Measurements from ENCODE around the gene ARHGEF17. TPM values are rescaled to one million over a fixed set of nuclear protein-coding genes. Genes with fewer than 3 reads are reported as not detected.

The ARHGEF17 gene
- total RNA-seq, 1 donor from 2014 or later = 56.5 TPM

DNA sequence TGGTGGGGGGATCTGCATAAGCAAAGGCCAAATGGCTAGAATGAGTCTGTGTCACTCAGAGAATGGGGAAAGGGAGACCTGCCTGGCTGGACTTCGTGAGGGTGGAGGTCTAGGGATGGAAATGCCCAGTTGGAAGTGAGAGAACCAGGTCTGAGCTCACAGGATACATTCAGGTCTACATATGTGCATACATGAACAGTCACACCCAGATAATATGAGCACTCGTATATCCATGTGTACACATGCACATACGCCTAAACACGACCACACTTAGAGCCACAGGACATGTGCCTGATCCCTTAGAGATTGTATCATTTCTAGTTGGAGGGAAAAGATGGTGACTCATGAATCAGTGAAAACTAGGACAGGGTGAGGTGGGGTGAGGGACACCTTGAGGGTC is 47.0 kb downstream of the ARHGEF17 start:
- ATAC-seq = no peak
- DNase-seq = no peak
- intact Hi-C loops (cut with DNase I) = no loop called here
- TF ChIP-seq, protein P1, sequence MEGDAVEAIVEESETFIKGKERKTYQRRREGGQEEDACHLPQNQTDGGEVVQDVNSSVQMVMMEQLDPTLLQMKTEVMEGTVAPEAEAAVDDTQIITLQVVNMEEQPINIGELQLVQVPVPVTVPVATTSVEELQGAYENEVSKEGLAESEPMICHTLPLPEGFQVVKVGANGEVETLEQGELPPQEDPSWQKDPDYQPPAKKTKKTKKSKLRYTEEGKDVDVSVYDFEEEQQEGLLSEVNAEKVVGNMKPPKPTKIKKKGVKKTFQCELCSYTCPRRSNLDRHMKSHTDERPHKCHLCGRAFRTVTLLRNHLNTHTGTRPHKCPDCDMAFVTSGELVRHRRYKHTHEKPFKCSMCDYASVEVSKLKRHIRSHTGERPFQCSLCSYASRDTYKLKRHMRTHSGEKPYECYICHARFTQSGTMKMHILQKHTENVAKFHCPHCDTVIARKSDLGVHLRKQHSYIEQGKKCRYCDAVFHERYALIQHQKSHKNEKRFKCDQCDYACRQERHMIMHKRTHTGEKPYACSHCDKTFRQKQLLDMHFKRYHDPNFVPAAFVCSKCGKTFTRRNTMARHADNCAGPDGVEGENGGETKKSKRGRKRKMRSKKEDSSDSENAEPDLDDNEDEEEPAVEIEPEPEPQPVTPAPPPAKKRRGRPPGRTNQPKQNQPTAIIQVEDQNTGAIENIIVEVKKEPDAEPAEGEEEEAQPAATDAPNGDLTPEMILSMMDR (IDR thresholded peaks at IDR 0.05) = no peak
- Histone ChIP-seq H3K27ac (no peak overlapping the region), H3K36me3 (peaks cover 71% of the 10 kb centered on the region), H3K9me3 (no peaks in the 10 kb centered on the region), H3K4me1 (peaks cover 13% of the 10 kb centered on the region), H3K4me3 (no peak overlapping the region), H3K27me3 (ENCODE audit: low read depth) (no peaks in the 10 kb centered on the region)

DNA sequence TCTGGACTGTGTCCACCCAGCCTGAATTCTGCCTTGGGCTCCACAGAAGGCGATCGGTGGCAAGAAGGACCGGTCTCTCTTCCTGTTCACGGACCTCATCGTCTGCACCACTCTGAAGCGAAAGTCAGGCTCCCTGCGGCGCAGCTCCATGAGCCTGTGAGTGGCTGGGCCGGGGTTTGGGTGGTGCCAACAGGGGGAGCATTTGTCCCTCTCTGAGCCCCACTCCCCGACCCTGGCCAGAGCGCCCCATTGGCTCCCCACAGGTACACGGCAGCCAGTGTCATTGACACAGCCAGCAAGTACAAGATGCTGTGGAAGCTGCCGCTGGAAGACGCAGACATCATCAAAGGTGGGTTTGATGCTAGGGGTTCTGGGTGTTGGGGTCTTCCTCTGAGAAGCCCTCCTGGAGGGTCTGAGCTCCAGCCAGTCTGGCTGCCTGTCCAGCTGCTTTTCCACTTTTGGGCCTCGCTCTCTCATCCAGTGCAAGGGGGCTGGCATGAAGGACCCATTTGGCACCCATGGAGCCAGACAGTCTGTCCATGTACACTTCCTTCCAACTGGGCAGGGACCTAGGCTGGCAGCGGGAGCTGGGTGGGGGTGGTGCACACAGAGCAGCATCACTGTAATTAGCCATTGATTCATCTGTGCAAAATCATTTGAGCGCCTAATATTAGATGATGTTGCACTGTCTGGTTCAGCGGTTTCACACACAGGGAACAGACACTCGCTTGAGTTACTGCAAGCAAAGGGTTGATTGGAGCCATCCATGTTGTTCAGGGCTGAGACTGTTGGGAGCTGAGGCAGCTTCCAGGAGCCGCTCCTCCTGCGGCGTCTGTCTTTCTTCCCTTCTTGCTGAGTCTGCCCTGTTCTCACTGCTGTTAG is 49.1 kb downstream of the ARHGEF17 start:
- intact Hi-C loops (cut with DNase I) = no loop called here
- DNase-seq (no peak), ATAC-seq (no peak)
- TF ChIP-seq, protein P1 (IDR thresholded peaks at IDR 0.05) = no peak
- Histone ChIP-seq H3K27me3 (ENCODE audit: low read depth) (no peaks in the 10 kb centered on the region), H3K27ac (no peak overlapping the region), H3K4me1 (no peaks in the 10 kb centered on the region), H3K36me3 (peaks cover 92% of the 10 kb centered on the region), H3K9me3 (no peaks in the 10 kb centered on the region), H3K4me3 (no peak overlapping the region)

DNA sequence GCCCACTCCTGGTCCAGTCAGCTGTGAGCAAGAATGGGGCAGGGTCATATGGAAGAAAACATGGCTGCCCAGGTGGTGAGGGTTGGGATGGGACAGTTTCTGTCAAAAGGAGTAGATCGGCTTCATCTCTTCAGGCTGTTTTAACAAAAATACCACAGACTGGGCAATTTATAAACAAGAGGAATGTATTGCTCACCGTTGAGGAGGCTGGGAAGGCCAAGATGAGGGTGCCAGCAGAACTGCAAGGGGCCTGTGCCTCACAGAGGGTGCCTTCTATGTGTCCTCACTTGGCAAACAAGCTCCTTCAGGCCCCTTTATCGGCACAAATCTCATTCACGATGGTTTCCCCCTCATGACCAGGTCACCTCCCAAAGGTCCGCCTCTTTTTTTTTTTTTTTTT is 50.0 kb downstream of the ARHGEF17 start:
- no peak overlapping the region for H3K27ac ChIP-seq
- H3K36me3 ChIP-seq = peaks cover 93% of the 10 kb centered on the region
- TF ChIP-seq, protein P1 (IDR thresholded peaks at IDR 0.05) = no peak
- no peak overlapping the region for H3K4me3 ChIP-seq
- ATAC-seq (no peak), DNase-seq (no peak)
- H3K4me1 ChIP-seq = no peaks in the 10 kb centered on the region
- intact Hi-C loops (cut with DNase I) = no loop called here
- no peaks in the 10 kb centered on the region for H3K9me3 ChIP-seq
- no peaks in the 10 kb centered on the region for H3K27me3 ChIP-seq (ENCODE audit: low read depth)

DNA sequence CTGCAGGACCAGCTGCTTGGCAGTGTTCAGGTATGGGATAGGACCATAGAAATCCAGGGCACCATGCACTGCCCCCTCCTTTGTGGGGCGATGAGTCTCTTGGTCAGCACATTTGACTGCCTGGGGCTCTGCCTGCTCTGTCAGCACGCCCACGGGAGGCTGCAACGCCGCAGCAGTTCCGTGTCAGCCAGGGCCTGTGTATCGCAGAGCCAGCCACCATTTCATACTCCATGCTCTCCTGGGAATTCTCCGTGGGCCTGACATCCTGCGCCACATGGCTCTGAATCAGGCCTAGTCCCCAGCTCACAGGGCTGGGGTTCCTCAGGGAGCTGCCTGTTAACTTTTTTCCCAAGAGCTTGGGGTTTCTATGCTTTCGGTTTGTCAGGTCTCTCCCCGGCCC is 51.3 kb downstream of the ARHGEF17 start:
- DNase-seq = no peak
- H3K9me3 ChIP-seq = no peaks in the 10 kb centered on the region
- H3K4me1 ChIP-seq = no peaks in the 10 kb centered on the region
- H3K4me3 ChIP-seq = no peak overlapping the region
- TF ChIP-seq, protein P1 (IDR thresholded peaks at IDR 0.05) = no peak
- ATAC-seq = no peak
- intact Hi-C loops (cut with DNase I) = no loop called here
- H3K36me3 ChIP-seq = peaks cover 94% of the 10 kb centered on the region
- no peak overlapping the region for H3K27ac ChIP-seq
- H3K27me3 ChIP-seq (ENCODE audit: low read depth) = no peaks in the 10 kb centered on the region

DNA sequence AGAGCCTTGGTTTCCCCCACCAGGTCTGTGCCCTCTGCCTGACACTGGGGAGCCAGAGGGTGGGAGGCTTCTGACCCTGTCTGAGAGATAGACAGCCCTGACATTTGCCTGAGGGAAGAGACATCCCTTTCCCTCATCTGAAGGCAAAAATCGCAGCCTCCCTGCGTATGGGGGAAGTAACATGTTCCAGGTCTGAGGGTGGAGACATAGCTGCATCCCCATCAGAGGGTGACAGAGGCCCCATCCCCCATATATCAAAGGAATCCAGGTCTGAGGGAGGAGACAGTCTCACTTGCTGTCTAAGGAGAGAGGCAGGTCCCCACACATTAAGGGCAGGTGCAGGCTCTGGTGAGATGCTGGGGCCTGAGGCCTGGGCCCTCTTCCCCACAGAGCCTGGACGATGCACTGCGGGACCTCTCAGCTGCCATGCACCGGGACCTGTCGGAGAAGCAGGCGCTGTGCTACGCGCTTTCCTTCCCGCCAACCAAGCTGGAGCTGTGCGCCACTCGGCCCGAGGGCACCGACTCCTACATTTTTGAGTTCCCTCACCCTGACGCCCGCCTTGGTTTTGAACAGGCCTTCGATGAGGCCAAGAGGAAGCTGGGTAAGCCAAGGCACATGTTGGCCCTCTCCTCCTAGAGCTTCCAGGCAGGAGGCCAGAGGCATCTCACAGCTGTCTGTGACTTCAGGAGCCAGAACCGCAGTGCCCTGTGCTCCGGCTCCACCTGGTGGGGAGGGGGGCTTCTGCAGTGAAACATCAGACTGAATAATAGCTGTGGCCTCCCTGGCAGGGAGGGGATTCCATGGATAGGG is 52.1 kb downstream of the ARHGEF17 start:
- ATAC-seq = no peak
- Histone ChIP-seq H3K36me3 (peaks cover 99% of the 10 kb centered on the region), H3K4me3 (no peak overlapping the region)

More for the DNA sequence above, 52.1 kb downstream of the ARHGEF17 start:
- intact Hi-C loops (cut with DNase I) = no loop called here
- H3K27ac ChIP-seq = no peak overlapping the region
- TF ChIP-seq, protein P1 (IDR thresholded peaks at IDR 0.05) = no peak
- DNase-seq = no peak
- H3K9me3 ChIP-seq = no peaks in the 10 kb centered on the region
- H3K27me3 ChIP-seq (ENCODE audit: low read depth) = no peaks in the 10 kb centered on the region
- H3K4me1 ChIP-seq = no peaks in the 10 kb centered on the region
